Right atrium auricular region (tissue), 2 donors: ENCODE results near the gene TLK1. TPM values are rescaled to one million over a fixed set of nuclear protein-coding genes. Genes with fewer than 3 reads are reported as not detected.

Experiments
- DNase-seq: peaks from one replicate; pipeline ENCODE4 v3.0.0-alpha.2; 2019; ENCODE audit warnings: low spot score
- H3K27ac ChIP-seq, 2 donors: fragments of 200-600 bp; sonication (generic); 1 replicate in 1 of 2; 2 replicates in 1 of 2; pipeline ENCODE4 v1.5.1; 2016 to 2019
- H3K27me3 ChIP-seq, 2 donors: fragments of 200-600 bp; sonication (generic); one replicate each; pipeline versions ENCODE4 v1.5.1 to v1.6.0; 2017 to 2019
- H3K36me3 ChIP-seq: fragments of 200-600 bp; sonication (generic); one replicate; pipeline ENCODE4 v1.5.1; 2016
- H3K4me1 ChIP-seq, 2 donors: fragments of 200-600 bp; sonication (generic); one replicate each; pipeline versions ENCODE4 v1.5.1 to v1.6.0; 2017 to 2019
- H3K4me3 ChIP-seq, 2 donors: fragments of 200-600 bp; sonication (generic); 1 replicate in 1 of 2; 2 replicates in 1 of 2; pipeline ENCODE4 v1.5.1; 2017 to 2019; ENCODE audit warnings: mild to moderate bottlenecking in 1 of 2, moderate library complexity in 1 of 2
- H3K9me3 ChIP-seq, 2 donors: fragments of 200-600 bp; sonication (generic); one replicate each; pipeline ENCODE4 v1.5.1; 2019
- CTCF ChIP-seq, 2 donors: fragments of 200-600 bp; sonication (generic); IDR thresholded peaks; one replicate each; pipeline ENCODE4 v1.5.1; 2019; ENCODE audit warnings: antibody characterized with exemption in 2 of 2
- total RNA-seq, 2 donors: library from RNA; depleted of rRNA; stranded (reverse); fragments of >200 nt; gene quantifications; one replicate each; pipeline ENCODE4 v1.1.0, GENCODE V29; 2016

Gene TLK1
- total RNA-seq, 2 donors from 2014 or later, result 21.0 to 21.7 TPM

- Histone ChIP-seq H3K27me3 (no peaks in the 10 kb centered on the region), H3K27ac (no peak overlapping the region), H3K36me3 (peaks cover 86% of the 10 kb centered on the region), H3K4me1 (no peaks in the 10 kb centered on the region), H3K4me3 (no peak overlapping the region), H3K9me3 (no peaks in the 10 kb centered on the region)
- TF ChIP-seq CTCF (IDR thresholded peaks at IDR 0.05), result no peak
- no peak for DNase-seq
These were observed 197.3 kb downstream of the TLK1 start for GRCh38 chr2:170963386-170963785.

GRCh38 chr2:170953941-170954340 is 206.8 kb downstream of the TLK1 start:
- Histone ChIP-seq H3K36me3 (peaks cover 96% of the 10 kb centered on the region), H3K4me3 (no peak overlapping the region), H3K27me3 (no peaks in the 10 kb centered on the region), H3K4me1 (no peaks in the 10 kb centered on the region), H3K27ac (no peak overlapping the region), H3K9me3 (no peaks in the 10 kb centered on the region)
- no peak for DNase-seq
- no peak for TF ChIP-seq CTCF (IDR thresholded peaks at IDR 0.05)

- H3K36me3 ChIP-seq, result peaks cover 60% of the 10 kb centered on the region
These were observed 210.4 kb downstream of the TLK1 start for GRCh38 chr2:170950221-170950761.

GRCh38 chr2:170949415-170949814 is 211.3 kb downstream of the TLK1 start:
- H3K27ac ChIP-seq, result no peak overlapping the region
- no peaks in the 10 kb centered on the region for H3K4me1 ChIP-seq
- no peak for TF ChIP-seq CTCF (IDR thresholded peaks at IDR 0.05)
- no peaks in the 10 kb centered on the region for H3K9me3 ChIP-seq
- peaks cover 52% of the 10 kb centered on the region for H3K36me3 ChIP-seq
- no peak overlapping the region for H3K4me3 ChIP-seq
- H3K27me3 ChIP-seq, result no peaks in the 10 kb centered on the region
- no peak for DNase-seq

More at GRCh38 chr2:170950221-170950761, 210.4 kb downstream of the TLK1 start:
- Histone ChIP-seq H3K4me1 (no peaks in the 10 kb centered on the region), H3K27ac (no peak overlapping the region), H3K27me3 (no peaks in the 10 kb centered on the region), H3K4me3 (no peak overlapping the region), H3K9me3 (no peaks in the 10 kb centered on the region)
- no peak for DNase-seq
- TF ChIP-seq CTCF (IDR thresholded peaks at IDR 0.05), result no peak

- H3K4me1 ChIP-seq, result no peaks in the 10 kb centered on the region
- H3K36me3 ChIP-seq, result peaks cover 3% of the 10 kb centered on the region
- H3K27me3 ChIP-seq, result no peaks in the 10 kb centered on the region
- no peak overlapping the region for H3K4me3 ChIP-seq
- no peak for DNase-seq
- H3K27ac ChIP-seq, result no peak overlapping the region
- TF ChIP-seq CTCF (IDR thresholded peaks at IDR 0.05), result no peak
- H3K9me3 ChIP-seq, result no peaks in the 10 kb centered on the region
These were observed 216.1 kb downstream of the TLK1 start for GRCh38 chr2:170944545-170944944.

- no peaks in the 10 kb centered on the region for H3K27me3 ChIP-seq
- H3K9me3 ChIP-seq, result no peaks in the 10 kb centered on the region
- H3K36me3 ChIP-seq, result no peaks in the 10 kb centered on the region
- no peak overlapping the region for H3K4me3 ChIP-seq
- H3K27ac ChIP-seq, result no peak overlapping the region
- H3K4me1 ChIP-seq, result no peaks in the 10 kb centered on the region
- TF ChIP-seq CTCF (IDR thresholded peaks at IDR 0.05), result no peak
- no peak for DNase-seq
These were observed 217.1 kb downstream of the TLK1 start for GRCh38 chr2:170943596-170943995.
